ENCODE results near the gene HOXB7.

Gene HOXB7

DNA sequence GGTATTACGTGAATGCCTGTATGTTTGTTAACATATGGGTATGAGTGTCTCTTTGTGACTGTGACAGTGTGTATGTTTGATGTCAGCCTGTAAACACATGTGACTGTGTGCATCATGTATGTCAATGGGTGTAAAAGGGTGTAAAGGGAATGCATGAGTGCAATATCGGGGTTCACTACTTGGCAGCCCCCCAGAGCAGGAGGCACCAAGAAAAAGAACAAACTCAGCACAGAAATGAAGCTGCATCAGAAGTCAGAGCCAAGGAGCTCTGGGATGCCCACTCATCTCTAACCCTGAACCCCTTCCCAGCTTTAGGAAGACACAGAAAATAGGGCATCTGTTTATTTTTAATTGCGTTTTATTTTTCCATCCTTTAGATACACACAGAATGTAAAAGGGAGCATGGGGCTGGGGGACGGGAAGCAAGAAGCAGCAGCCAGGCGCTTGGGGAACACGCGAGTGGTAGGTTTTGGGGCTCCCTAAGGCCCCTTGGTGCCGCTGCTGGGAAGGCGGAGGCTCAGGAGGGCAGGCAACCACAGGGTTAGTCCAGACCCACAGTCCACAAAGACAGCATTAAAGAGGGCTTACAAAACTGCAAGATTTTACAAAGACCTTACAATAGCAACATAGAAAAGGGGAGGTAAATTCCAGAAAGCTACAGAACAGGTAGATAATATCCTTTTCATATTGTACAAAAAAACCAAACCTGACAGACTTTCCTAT is 3.8 kb downstream of the HOXB7 start:
- H3K4me3 ChIP-seq (ENCODE audit: low read depth, low read length): no peak overlapping the region
- no peak for TF ChIP-seq CTCF (IDR thresholded peaks at IDR 0.05; ENCODE audit: control insufficient read depth, extremely low read depth, insufficient read depth)
- DNase-seq (ENCODE audit: low read depth): no peak

- TF ChIP-seq CTCF (IDR thresholded peaks at IDR 0.05; ENCODE audit: control insufficient read depth, extremely low read depth, insufficient read depth): no peak
These were observed 4.6 kb downstream of the HOXB7 start for GRCh38 chr17:48605991-48606891.

DNA sequence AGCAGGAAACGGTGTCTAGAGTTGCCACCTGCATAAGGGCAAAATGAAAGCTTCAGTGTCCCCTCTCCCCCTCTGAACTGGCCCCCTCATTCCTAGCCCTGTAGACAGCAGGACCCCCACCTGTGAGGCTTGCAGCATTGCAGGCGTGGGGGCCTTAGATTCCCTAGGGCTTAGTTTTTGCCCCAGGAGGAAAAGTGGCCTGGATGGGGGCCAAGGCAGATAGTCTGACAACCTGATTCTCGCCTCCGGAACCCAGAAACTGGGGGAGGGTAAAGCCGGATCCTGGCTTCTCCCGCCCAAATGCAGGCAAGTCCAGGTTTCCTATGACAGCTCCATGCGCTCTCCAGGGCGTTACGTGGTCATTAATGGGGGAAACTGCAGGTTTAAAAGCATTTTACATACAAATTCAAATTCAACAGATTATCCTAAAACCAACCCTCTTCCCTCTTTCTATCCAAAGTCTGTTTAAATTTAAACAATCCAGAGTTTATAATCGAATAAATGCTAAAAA is 5.4 kb downstream of the HOXB7 start:
- peak overlapping the region; percentile 54 for H3K4me3 ChIP-seq (ENCODE audit: low read depth, low read length)
- TF ChIP-seq CTCF (IDR thresholded peaks at IDR 0.05; ENCODE audit: control insufficient read depth, extremely low read depth, insufficient read depth): no peak
- no peak for DNase-seq (ENCODE audit: low read depth)

More at GRCh38 chr17:48605991-48606891, 4.6 kb downstream of the HOXB7 start:
- H3K4me3 ChIP-seq (ENCODE audit: low read depth, low read length): no peak overlapping the region
- no peak for DNase-seq (ENCODE audit: low read depth)

DNA sequence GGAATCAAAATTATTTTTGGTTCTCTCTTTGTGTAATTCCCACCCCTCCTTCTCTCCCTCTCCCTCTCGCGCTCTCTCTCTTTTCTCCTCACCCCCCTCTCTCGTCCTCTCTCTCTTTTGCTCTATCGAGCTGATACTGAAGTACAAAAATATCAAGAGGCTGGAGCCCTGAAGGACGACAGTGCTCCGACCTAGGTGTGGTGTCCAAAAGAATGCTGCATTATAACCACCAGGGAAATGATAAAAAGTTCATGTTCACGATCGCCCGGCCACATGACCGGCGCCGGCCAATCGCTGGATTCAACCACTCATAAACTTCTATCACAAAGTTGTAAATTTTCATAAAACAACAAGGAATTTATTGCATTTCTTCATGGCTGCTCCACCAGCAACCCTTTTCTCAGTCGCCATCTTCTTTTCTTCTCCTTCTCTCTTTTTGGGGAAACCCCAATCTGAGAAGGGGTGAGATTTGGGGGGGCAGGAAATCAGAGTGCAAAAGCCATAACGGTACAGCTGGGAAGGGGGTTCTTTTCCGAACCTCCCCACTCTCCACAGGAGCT is 6.0 kb downstream of the HOXB7 start, which contains the start of gene HOXB6:
HOXB6 (minus strand) TSS at position 217 of the 560 bp plus-strand sequence. CDS start 6,836 bp downstream, outside the sequence.
- DNase-seq (ENCODE audit: low read depth): no peak
- no peak for TF ChIP-seq CTCF (IDR thresholded peaks at IDR 0.05; ENCODE audit: control insufficient read depth, extremely low read depth, insufficient read depth)
- peak within 1 kb of the TSS; percentile 54 for H3K4me3 ChIP-seq (ENCODE audit: low read depth, low read length)

DNA sequence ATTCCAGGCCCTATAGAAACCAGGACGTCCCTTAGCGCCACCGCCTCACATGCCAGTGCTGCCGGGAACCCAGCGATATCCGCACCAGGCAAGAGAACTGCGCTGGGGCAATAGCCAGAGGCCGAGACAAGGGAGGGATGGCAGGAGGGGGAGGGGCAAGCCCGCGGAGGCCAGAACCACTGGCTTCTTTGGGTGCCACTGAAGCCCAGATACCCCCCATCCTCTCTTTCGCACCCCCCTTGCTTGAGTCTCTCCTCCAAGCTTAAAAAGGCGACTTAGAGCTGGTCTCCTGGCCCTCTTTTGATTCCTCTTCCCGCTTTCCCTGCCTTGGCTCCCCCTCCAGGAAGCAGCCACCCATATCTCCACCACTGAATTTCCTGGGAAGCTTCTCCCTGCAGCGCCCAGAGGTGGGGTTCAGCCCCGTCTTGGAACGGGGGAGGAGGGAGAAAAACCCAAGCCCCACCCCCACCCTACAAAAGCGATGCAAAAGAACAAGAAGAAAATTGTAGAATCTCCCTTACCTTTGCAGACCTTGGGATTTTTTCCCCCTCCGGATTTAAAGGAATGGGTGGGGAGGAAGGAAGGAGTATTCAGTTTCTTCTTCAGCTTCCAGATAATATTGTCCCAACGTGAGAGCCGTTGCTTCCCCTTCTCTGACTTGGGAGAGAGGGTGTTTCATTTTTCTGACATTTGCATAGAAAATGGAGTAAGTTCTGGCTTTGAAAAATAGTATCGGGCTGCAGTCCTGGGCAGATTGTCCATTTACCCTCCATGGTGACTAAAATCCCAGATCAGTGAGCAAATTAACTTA is 6.7 kb downstream of the HOXB7 start:
- H3K4me3 ChIP-seq (ENCODE audit: low read depth, low read length): peak overlapping the region; percentile 54
- TF ChIP-seq CTCF (IDR thresholded peaks at IDR 0.05; ENCODE audit: control insufficient read depth, extremely low read depth, insufficient read depth): no peak
- DNase-seq (ENCODE audit: low read depth): no peak
